CD4-positive, alpha-beta T cell treated with Interleukin-4 for 4 hours (primary cell): ENCODE data around the gene SIRPD.
"Not testable (repeated sequence)": the region's sequence is repeated elsewhere in the genome, so short reads cannot be mapped to it uniquely, and the experiment has no call there.

Experiments
- DNase-seq: peaks from one replicate; pipeline ENCODE4 v3.0.0-alpha.2; 2020

SIRPD gene

GRCh38 chr20:1557605-1558004, at the start of gene SIRPD:
Gene SIRPD, minus strand, starts transcription at chr20:1557705. Its CDS starts 52 bp downstream, at chr20:1557653.
- no peak for DNase-seq

GRCh38 chr20:1600736-1601135, 43.2 kb upstream of the SIRPD start:
- DNase-seq: no peak

- DNase-seq: no peak
Observed at GRCh38 chr20:1595333-1595732, 37.8 kb upstream of the SIRPD start.

- no peak for DNase-seq
Observed at GRCh38 chr20:1588533-1589460, 31.3 kb upstream of the SIRPD start.

GRCh38 chr20:1587781-1588532, 30.5 kb upstream of the SIRPD start:
- DNase-seq: no peak

GRCh38 chr20:1579488-1579887, 22.0 kb upstream of the SIRPD start:
- DNase-seq: no peak

- DNase-seq: no peak
Observed at GRCh38 chr20:1577906-1578305, 20.4 kb upstream of the SIRPD start.

- not testable (repeated sequence) for DNase-seq
Observed at GRCh38 chr20:1577313-1577712, 19.8 kb upstream of the SIRPD start.

GRCh38 chr20:1576641-1577040, 19.1 kb upstream of the SIRPD start:
- no peak for DNase-seq

GRCh38 chr20:1576003-1576402, 18.5 kb upstream of the SIRPD start:
- not testable (repeated sequence) for DNase-seq

GRCh38 chr20:1571583-1571982, 14.1 kb upstream of the SIRPD start:
- DNase-seq: not testable (repeated sequence)

GRCh38 chr20:1569415-1569881, 11.9 kb upstream of the SIRPD start:
- DNase-seq: no peak

- DNase-seq: no peak
Observed at GRCh38 chr20:1568163-1568490, 10.6 kb upstream of the SIRPD start.

GRCh38 chr20:1567392-1568162, 10.1 kb upstream of the SIRPD start:
- DNase-seq: no peak

- DNase-seq: no peak
Observed at GRCh38 chr20:1566701-1567100, 9.2 kb upstream of the SIRPD start.

GRCh38 chr20:1565461-1565860, 8.0 kb upstream of the SIRPD start:
- DNase-seq: no peak

- no peak for DNase-seq
Observed at GRCh38 chr20:1563598-1563997, 6.1 kb upstream of the SIRPD start.

- no peak for DNase-seq
Observed at GRCh38 chr20:1562622-1563021, 5.1 kb upstream of the SIRPD start.

GRCh38 chr20:1561350-1561749, 3.8 kb upstream of the SIRPD start:
- no peak for DNase-seq

GRCh38 chr20:1555952-1556351, 1.6 kb downstream of the SIRPD start:
- peak; percentile 38 for DNase-seq

- no peak for DNase-seq
Observed at GRCh38 chr20:1539816-1540419, 17.6 kb downstream of the SIRPD start.

GRCh38 chr20:1538655-1539054, 18.9 kb downstream of the SIRPD start:
- no peak for DNase-seq

- DNase-seq: peak; percentile 11
Observed at GRCh38 chr20:1537731-1538058, 19.8 kb downstream of the SIRPD start.
